Stimulated activated CD8-positive, alpha-beta memory T cell treated with anti-CD3 and anti-CD28 coated beads, Interleukin-12 subunit alpha, Interleukin-12 subunit beta, amount 100 ng/mL, for 4 hours (primary cell): ENCODE results near the gene AFG1L.
"Not testable (repeated sequence)": the region's sequence is repeated elsewhere in the genome, so short reads cannot be mapped to it uniquely, and the experiment has no call there.

Source experiments
- DNase-seq: peaks from one replicate; pipeline ENCODE4 v3.0.0-alpha.2; 2020; ENCODE audit warnings: low read depth

AFG1L gene

DNA sequence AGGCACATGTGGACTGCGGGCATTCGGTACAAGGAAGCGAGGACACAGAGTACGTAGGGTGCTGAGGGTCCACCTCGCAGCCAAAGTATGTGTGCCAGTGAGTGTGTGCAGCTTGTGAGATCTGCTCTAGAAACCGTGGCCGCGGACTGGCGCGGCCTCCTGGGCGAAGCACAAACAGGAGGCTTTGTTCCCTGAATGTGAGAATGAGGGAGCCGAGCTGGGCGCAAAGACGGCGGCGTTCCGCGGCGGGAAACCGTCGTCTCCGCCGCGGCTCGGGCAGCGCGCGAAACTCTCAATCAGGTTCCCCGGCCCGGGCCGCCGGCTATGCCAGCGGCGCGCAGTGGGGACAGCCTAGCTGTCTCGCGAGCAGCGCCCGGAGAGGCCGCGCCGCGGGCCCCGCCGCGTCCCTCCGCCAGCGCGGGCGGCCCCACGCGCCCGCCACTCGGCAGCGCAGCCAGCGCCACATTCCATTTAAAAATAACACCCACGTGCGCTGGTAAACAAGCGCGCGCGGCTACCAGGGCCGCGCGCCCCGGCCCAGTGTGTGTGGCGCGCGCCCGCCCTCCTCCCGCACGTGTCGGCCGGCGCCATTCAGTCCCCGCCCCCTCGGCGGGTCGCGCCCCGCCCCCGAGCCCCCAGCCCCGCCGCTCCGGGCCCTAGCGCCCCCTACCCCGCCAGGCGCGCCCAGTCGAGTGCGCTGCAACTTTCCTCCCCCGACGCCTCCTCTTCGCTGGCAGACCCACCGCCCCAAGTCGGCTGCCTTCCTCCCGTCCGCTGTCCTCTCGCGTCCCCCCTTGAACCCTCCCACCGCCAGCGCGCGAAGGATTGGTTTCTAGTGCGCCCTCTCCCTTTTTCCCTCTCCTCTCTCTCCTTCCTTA is 262.9 kb downstream of the AFG1L start:
- DNase-seq, result peak; percentile 71

DNA sequence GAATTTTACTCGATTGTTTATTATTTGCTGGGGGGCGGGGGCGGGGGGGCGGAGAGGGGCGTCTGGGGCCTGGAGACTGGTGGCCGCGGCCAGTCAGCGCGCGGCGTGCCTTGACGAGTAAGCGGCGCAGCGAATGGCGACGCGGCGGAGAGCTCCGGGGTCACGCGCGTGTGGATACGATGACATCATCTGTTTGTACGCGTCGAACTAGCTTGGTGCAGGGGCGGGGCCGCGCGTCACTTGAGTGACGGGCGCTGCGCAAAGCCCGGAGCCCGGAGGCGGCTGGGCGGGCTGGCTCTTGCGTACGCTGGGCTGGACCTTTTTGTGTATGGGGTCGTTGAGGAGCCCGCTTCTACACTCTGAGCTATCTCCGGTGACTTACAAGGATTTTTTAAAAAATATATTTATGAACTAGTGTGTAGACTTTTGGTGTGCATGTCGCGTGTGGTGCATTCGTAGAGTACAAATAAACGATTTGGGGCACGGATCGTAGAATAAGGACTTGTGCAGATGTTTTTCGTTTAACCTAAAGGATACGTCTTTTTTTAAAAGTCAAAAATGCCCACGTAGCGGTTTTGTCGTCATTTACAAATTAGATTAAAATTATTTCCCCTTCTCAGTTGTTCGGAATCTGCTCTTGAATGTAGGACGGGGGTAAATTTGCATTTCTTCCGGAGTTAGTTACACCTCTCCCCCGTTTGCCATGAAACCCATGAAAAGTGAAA is 263.7 kb downstream of the AFG1L start:
- DNase-seq, result peak; percentile 93

DNA sequence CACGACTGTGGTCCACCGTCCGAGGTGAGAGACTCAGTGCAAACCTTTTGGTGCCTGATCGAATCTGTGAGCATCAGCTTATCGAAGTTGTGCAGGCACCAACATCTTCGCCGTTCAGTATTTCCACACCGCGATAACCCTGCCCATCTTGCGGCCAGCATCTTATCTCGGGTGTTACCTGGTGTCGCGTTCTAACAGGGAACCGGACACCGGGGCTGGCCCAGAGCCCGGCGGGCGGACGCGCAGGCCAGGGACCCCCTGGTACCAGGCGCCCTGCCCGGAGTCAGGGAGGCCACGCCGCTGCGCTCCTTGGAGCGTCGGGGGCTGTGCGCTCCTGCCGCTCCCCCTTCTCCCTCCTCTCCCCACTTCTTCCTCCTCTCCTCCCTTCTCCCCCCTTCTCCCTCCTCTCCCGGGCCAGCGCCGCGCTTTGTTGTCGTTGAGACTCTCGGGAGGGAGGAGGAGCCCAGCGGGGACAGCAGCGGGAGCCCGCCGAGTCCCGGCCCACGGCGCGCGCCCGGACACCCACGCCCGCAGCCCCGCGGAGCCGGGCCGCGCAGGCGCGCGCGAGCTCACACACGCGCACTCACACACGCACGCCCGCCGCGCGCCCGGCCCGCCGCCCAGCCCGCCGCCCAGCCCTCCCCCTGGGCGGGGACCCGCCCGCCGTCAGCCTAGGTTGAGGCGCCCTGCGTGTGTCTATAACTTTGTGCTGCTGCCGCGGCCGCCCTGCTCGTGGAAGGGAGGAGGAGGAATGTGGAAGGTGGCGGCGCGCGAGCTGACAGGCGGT is 264.4 kb downstream of the AFG1L start:
- peak; percentile 78 for DNase-seq

DNA sequence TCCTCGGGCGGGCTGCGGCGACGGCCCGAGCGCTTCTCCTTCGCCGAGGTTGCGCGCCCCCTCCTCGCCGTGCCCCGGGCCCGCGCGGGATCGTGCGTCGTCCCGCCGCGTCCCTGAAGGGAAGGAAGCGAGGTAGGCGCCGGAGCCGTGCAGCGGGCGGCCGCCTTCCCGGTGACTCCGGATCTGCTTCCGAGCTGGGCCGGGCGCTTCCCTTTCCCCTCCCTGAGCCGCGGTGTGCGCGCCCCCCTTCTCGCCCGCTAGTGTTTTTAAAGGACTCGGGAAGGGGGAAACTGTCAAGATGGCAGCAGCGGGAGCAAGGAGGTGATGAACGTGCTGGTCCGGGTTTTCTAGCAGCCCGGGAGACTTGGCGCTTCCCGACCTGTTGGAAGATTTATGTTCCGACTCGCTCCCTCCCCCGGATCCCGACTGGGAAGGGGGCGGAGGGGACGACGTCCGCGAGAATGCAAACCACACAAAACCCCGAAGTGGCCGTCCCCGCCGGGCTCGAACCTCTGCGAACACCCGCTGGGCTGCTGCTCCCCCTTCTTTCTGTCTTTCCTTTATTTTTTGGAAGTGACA is 265.1 kb downstream of the AFG1L start:
- DNase-seq, result no peak

DNA sequence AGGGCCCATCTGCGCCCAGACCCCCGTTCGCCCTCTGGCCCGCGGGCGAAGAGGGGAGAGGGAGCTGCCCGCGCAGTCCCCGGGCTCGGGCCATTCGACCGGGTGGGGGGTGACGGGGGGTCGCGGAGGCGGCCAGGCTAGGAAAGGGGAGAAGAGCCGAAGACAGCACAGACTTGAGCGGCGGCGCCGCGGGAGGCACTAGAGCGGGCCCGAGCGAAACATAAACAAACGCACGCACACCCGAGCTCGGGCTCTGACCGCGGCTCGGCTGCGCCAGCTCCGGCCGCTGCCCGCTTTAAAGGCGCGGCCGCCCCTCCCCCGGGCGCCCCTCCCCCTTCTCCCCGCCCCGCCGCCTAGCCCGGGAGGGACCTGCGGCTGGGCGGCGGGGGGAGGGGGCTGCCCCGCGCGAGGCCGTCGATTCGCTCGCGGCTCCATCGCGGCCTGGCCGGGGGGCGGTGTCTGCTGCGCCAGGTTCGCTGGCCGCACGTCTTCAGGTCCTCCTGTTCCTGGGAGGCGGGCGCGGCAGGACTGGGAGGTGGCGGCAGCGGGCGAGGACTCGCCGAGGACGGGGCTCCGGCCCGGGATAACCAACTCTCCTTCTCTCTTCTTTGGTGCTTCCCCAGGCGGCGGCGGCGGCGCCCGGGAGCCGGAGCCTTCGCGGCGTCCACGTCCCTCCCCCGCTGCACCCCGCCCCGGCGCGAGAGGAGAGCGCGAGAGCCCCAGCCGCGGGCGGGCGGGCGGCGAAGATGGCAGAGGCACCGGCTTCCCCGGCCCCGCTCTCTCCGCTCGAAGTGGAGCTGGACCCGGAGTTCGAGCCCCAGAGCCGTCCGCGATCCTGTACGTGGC is 265.8 kb downstream of the AFG1L start, which contains the start of gene FOXO3:
FOXO3 (plus strand) TSS at position 455 of the 846 bp plus-strand sequence; CDS start at position 747, 292 bp downstream.
- peak; percentile 66 for DNase-seq

DNA sequence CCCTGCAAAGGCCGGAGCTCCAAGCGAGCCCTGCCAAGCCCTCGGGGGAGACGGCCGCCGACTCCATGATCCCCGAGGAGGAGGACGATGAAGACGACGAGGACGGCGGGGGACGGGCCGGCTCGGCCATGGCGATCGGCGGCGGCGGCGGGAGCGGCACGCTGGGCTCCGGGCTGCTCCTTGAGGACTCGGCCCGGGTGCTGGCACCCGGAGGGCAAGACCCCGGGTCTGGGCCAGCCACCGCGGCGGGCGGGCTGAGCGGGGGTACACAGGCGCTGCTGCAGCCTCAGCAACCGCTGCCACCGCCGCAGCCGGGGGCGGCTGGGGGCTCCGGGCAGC is 266.4 kb downstream of the AFG1L start:
- DNase-seq, result not testable (repeated sequence)

DNA sequence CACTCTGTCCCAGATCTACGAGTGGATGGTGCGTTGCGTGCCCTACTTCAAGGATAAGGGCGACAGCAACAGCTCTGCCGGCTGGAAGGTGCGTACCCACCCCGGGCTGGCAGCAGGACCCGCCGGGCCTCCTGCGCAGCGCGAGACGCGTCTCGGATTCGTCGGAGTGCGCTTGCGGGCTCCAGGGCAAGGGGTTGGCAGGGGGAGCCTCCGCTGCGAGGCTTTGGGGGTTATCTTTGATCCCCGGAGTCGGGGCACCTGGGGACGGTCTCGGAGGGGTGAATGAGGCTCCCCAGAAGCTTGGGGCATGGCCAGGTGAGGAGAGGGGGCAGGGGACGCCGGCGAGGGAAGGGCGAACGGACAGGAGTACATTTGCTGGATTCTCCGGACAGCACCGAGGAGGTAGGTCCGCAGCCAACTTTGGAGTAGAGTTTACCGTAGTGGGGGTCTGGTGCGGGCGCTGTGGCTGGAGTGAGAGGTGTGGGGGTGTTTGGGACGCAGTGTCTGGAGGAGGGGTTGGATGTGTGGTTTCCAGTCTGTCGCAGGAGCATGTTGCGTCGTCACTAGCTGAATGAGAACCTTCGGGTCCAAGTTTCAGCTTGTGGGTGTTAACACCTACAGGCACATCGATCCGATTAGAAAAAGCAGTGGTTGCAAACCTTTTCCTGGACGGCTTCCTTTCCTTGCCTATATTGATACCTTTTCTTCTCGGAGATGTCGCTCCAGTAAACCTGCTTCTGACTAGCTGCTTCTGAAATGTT is 267.1 kb downstream of the AFG1L start:
- DNase-seq, result no peak

DNA sequence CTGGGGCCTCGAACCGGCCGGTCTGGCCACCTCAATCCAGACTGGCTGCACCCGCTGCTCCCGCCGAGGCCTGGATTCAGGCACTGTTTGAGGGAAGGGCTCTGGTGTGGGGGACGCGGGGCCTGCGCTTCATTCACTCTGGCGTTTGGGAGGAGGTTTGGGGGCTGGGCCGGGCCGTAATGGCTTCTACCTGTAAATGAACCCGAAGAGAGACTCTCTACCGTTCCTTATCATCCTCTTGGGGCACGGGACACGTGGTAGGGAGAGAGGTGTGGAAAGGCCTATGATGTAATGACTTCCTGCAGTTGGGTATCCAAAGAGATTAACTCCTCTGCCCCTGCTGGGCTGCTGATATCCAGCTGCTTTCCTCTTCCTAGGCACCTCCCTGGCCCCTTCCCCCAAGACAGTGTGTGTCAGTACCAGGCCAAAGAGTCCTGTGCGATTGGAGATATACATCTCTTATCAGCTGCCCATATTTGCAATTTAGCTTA is 267.7 kb downstream of the AFG1L start:
- DNase-seq, result no peak

DNA sequence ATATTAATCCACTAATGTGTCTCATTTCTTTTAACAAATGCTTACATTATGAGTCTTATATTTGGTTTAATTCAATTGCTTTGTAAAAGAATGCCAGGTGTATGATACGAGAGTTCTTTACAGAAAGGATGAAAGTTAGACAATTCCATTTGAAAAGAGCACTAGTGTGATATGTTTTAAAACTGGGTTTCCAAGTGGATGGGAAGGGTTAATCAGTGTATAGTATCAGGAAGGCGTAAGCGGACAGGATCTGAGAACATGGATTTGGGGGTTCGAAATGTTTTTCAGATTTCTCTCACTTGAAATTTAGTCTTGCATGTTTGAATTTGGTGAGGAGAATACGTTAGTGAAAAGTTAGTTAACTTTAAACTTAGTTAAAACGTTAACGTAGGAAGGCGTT is 268.4 kb downstream of the AFG1L start:
- no peak for DNase-seq

DNA sequence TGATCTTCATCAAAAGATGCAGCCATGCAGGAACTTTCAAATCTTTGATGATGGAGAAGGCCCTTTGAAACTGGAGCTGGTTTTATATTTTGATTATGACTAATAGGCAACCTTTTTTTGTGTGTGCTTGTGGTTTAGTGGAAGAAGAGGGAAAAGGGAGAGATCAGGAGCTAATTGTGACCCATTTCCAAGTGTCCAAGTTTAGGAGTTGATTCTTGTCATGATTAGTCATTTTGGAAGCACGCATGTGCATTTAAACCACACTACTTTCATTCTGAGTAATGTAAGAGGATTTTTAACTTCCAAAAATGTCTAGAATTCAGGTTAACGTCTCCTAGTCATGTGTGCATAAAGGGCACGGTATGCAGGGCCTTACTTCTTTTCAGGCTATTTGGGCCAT is 269.3 kb downstream of the AFG1L start:
- no peak for DNase-seq

DNA sequence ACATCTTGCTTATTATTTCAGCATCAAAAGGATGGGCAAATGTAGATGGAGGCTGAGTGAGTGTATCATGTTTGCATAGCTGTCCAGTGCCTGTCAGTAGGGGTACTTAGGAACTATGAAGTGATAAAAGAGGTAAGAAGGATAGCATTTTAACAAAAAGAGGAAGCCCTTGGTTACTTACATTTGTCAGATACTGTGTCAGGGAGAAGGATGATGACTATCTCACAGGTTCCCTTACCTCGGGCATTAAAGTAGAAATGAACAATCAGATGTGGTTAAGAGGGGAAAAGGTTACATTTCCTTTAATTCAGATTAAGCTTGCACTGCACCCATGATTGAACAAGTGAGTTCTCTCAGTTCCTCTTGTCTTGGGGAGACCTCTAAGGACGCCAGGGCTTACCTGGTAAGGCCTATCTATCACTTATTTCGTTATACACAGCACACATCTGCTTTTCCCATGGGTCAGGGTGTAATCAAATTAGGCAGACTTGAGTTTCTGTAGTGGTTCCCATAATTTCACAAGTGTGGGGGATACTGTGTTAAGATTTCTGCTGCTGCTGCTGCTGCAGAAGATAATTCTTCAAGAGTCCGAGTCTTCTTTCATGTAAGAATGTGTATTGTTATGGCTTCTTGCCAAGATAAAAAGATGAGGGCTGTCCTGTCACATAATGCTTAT is 270.4 kb downstream of the AFG1L start:
- DNase-seq, result no peak

DNA sequence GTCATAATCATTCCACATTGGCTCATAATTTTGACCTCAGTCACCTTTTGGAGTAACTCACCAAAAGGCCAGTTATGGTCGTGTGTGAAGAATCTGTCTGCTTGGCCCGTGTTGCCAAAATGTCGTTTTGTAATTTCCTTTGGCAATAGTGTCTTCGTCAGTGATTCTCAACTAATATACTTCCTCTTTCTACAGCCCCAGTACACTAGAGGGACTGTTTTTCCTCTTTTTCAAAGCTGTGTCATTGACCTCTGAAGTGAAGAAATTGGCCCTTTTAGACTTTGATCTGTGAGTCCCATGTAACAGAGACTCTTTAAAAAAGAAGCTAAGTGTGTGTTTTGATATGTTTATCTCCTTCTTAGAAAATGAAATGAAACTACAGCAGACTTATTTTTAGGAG is 271.0 kb downstream of the AFG1L start:
- DNase-seq, result no peak

DNA sequence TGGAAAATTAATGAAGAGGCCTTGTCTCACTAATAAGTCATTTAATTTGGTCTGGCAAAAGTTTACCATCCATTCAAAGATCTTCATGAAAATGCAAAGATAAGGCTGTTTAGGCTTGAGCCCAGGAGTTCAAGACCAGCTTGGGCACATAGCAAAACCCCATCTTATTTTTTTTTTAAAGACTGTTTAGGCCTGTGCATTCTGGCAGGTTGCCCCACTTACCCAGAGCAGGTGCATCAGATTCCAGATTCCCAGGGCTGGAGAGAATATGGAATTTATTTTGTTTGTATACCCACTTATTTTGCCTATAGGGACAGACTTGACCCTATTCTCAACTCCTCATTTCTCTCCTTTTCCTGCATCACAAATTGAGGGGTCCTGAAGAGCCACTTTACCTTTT is 271.6 kb downstream of the AFG1L start:
- DNase-seq, result no peak

DNA sequence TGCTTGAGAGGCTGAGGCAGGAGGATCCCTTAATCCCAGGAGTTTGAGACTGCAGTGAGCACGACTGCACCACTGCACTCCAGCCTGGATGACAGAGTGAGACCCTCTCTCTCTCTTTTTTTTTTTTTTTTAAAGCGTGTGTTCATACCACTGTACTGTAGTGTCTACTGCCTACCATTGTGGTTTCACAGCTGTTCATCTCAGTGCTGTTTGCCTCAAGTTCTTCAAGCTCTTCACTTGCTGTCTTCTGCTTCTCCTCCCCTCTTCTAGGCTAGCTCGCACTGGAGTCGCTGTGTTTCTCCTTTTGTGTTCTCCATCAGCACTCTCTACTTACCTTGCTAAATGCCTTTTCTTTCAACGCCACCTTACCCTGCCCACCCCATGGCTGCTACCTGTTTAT is 273.2 kb downstream of the AFG1L start:
- DNase-seq, result no peak

DNA sequence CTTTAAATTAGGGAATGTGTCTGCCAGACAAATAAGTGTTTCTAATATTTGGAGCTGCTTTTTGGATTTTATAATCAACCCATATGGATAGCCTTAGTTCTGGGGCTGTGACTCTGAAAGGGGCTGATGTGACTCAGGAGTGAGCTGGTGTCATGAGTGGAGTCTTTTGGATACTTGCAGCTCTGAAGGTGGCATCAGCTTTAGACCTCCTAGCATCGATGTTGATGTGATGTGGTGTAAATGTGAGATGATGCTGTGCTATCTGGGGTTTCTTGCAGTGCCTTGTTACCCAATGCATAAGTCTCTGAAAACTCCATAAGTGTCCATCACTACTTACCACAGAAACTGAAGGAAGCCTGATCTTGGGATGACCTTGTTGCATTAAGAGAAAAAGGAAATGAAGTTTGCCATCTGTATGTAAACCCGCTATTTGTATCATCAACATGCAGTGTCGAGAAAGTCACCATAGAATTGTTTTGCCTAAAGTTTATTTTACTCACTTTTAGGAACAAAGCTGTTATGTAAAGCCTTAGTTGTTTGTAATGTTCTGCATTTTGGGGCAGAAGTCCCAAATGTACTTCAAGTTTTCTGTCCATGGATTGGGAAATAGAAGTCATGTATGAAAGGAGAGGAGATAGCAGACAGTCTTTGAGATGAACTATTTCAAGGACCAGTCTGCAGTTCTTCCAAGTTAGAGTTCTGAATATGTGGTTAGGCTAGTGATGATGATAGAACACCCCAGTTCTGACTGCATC is 273.9 kb downstream of the AFG1L start:
- no peak for DNase-seq

DNA sequence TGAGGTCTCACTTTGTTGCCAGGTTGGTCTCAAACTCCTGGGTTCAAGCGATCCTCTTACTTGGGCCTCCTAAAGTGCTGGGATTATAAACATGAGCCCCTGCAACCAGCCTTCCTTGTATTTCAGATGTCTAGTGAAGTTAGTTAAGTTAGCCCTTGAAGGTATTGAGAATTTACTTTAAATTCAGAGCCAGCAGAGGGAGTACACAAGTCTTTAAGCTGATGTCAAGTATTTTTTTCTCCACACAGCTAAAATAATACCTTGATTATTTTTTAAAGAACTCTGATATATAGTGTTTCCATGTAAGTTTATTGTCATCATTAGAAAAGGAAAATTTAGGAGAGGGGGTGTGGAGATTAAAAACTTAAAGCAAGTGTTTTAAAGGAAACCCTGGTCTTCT is 275.7 kb downstream of the AFG1L start:
- no peak for DNase-seq

DNA sequence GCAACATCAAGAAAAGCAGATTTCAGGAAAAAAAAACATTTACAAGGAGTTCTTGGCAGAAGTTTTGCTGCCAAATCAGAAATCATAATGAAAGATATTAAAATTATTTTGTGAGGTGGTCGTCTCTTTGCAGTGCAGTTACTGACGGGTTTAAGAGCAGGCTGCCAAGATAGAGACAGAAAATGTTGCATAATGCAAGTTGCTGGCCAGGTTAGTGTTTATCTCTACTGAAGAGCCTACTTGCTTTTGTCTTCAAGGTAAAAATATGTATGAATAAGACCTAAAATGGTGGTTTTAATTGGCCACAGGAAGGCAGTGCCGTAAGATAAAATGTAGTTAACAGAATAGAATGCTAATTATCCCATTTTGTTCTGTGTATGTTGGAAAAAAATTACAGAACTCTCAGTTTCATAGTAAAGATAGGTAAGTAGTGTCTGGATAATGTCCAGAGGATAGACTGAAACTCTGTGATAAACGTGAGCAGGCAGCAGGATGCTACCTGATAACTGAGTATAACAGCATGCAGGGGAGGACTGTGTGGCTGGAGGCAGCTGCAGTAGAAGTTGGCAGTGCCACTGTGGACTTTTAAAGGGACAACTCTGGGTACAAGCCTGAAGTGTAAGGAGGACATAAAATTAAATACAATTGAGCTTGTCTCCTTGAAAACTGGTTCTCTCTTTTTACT is 279.7 kb downstream of the AFG1L start:
- DNase-seq, result no peak
